A673 (cell line): Measurements from ENCODE around the gene KCNH8.

Experiments
- CTCF ChIP-seq: fragments of 300-800, 200-600 bp; sonication (generic); conservative IDR thresholded peaks from 2 replicates; pipeline ENCODE4 v1.5.1; 2017; ENCODE audit warnings: low read depth, mild to moderate bottlenecking, antibody characterized with exemption, low read length, moderate library complexity, mixed read lengths
- EZH2 ChIP-seq: fragments of 200-600 bp; sonication (generic); IDR thresholded peaks from 2 replicates; pipeline ENCODE4 v1.6.1; 2017; ENCODE audit warnings: borderline replicate concordance, low read depth, mild to moderate bottlenecking, mixed read lengths, antibody characterized with exemption, low read length; ENCODE audit not compliant: poor library complexity, severe bottlenecking

GRCh38 chr3:19232566-19232965 lies 84.3 kb downstream of the KCNH8 start:
- TF ChIP-seq EZH2 = no peak
- no peak for TF ChIP-seq CTCF
